ENCODE results near the gene BFSP2. TPM values are rescaled to one million over a fixed set of nuclear protein-coding genes. Genes with fewer than 3 reads are reported as not detected.

BFSP2 gene
- total RNA-seq, 6 experiments from 2014 or later = not detected

GRCh38 chr3:133408366-133408765, 8.5 kb downstream of the BFSP2 start:
- no peak for DNase-seq
- no peaks in the 10 kb centered on the region for H3K9me3 ChIP-seq
- no peak overlapping the region for H3K4me3 ChIP-seq
- WGBS (ENCODE audit: insufficient coverage, low coverage, low lambda C conversion rate, missing lambda C conversion rate) = 70% methylated on average over 2 of the region's 2 CpGs
- H3K36me3 ChIP-seq = no peaks in the 10 kb centered on the region
- H3K4me1 ChIP-seq = no peaks in the 10 kb centered on the region
- H3K27ac ChIP-seq = no peak overlapping the region
- ATAC-seq = no peak
- intact Hi-C loops (cut with DNase I) = no loop called here
- no peak for TF ChIP-seq POLR2A (IDR thresholded peaks at IDR 0.05)
- TF ChIP-seq CTCF (IDR thresholded peaks at IDR 0.05) = no peak
- no peaks in the 10 kb centered on the region for H3K27me3 ChIP-seq

GRCh38 chr3:133408961-133409360, 9.1 kb downstream of the BFSP2 start:
- ATAC-seq (no peak), DNase-seq (no peak)
- 41% methylated on average over 2 of the region's 2 CpGs for WGBS (ENCODE audit: insufficient coverage, low coverage, low lambda C conversion rate, missing lambda C conversion rate)
- H3K4me3 ChIP-seq = no peak overlapping the region
- no peaks in the 10 kb centered on the region for H3K9me3 ChIP-seq
- no peaks in the 10 kb centered on the region for H3K4me1 ChIP-seq
- H3K27ac ChIP-seq = no peak overlapping the region
- no peaks in the 10 kb centered on the region for H3K36me3 ChIP-seq
- intact Hi-C loops (cut with DNase I) = no loop called here
- H3K27me3 ChIP-seq = no peaks in the 10 kb centered on the region
- TF ChIP-seq CTCF (IDR thresholded peaks at IDR 0.05) = no peak
- TF ChIP-seq POLR2A (IDR thresholded peaks at IDR 0.05) = no peak

GRCh38 chr3:133410191-133410892, 10.5 kb downstream of the BFSP2 start:
- 41% methylated on average over 11 of the region's 17 CpGs for WGBS (ENCODE audit: insufficient coverage, low coverage, low lambda C conversion rate, missing lambda C conversion rate)
- peak in 3 of 4 donors; percentile 47 to 68 (median 54) for ATAC-seq
- Histone ChIP-seq H3K27me3 (no peaks in the 10 kb centered on the region), H3K27ac (no peak overlapping the region), H3K36me3 (no peaks in the 10 kb centered on the region), H3K9me3 (no peaks in the 10 kb centered on the region), H3K4me1 (no peaks in the 10 kb centered on the region), H3K4me3 (no peak overlapping the region)
- no peak for TF ChIP-seq CTCF (IDR thresholded peaks at IDR 0.05)
- no peak for TF ChIP-seq POLR2A (IDR thresholded peaks at IDR 0.05)
- intact Hi-C loops (cut with DNase I) = no loop called here
- no peak for DNase-seq

- ATAC-seq = peak; percentile 34 to 57 (median 52)
- Histone ChIP-seq H3K4me1 (no peaks in the 10 kb centered on the region), H3K9me3 (no peaks in the 10 kb centered on the region), H3K27me3 (no peaks in the 10 kb centered on the region), H3K4me3 (no peak overlapping the region), H3K27ac (no peak overlapping the region), H3K36me3 (no peaks in the 10 kb centered on the region)
- no peak for DNase-seq
- TF ChIP-seq POLR2A (IDR thresholded peaks at IDR 0.05) (no peak), CTCF (IDR thresholded peaks at IDR 0.05) (no peak)
- intact Hi-C loops (cut with DNase I) = no loop called here
- 66% methylated on average over 23 of the region's 26 CpGs for WGBS (ENCODE audit: insufficient coverage, low coverage, low lambda C conversion rate, missing lambda C conversion rate)
Observed at GRCh38 chr3:133412183-133413132, 12.6 kb downstream of the BFSP2 start.
